ENCODE measurements around the gene NQO2.
"Not testable (repeated sequence)": the region's sequence is repeated elsewhere in the genome, so short reads cannot be mapped to it uniquely, and the experiment has no call there.

NQO2 gene

GRCh38 chr6:3011592-3011991 lies 11.9 kb downstream of the NQO2 start:
- in situ Hi-C loops (cut with HindIII; ENCODE audit: low sequenced_read_pairs), result no loop called here

GRCh38 chr6:3013486-3013885 lies 13.8 kb downstream of the NQO2 start:
- in situ Hi-C loops (cut with HindIII; ENCODE audit: low sequenced_read_pairs), result no loop called here

GRCh38 chr6:3013901-3014674 lies 14.4 kb downstream of the NQO2 start:
- in situ Hi-C loops (cut with HindIII; ENCODE audit: low sequenced_read_pairs), result no loop called here

GRCh38 chr6:3014675-3015066 lies 15.0 kb downstream of the NQO2 start:
- in situ Hi-C loops (cut with HindIII; ENCODE audit: low sequenced_read_pairs), result no loop called here

- in situ Hi-C loops (cut with HindIII; ENCODE audit: low sequenced_read_pairs), result no loop called here
Measured at GRCh38 chr6:3015144-3015543, 15.4 kb downstream of the NQO2 start.

- in situ Hi-C loops (cut with HindIII; ENCODE audit: low sequenced_read_pairs), result no loop called here
Measured at GRCh38 chr6:3016473-3017280, 17.0 kb downstream of the NQO2 start.

- in situ Hi-C loops (cut with HindIII; ENCODE audit: low sequenced_read_pairs), result no loop called here
Measured at GRCh38 chr6:3017304-3017703, 17.6 kb downstream of the NQO2 start.

GRCh38 chr6:3019065-3019464 lies 19.4 kb downstream of the NQO2 start:
- in situ Hi-C loops (cut with HindIII; ENCODE audit: low sequenced_read_pairs), result no loop called here

GRCh38 chr6:3019749-3020320 lies 20.1 kb downstream of the NQO2 start:
- in situ Hi-C loops (cut with HindIII; ENCODE audit: low sequenced_read_pairs), result no loop called here

- in situ Hi-C loops (cut with HindIII; ENCODE audit: low sequenced_read_pairs), result not testable (repeated sequence)
Measured at GRCh38 chr6:3020976-3021598, 21.4 kb downstream of the NQO2 start.

- in situ Hi-C loops (cut with HindIII; ENCODE audit: low sequenced_read_pairs), result no loop called here
Measured at GRCh38 chr6:3022765-3023662, 23.3 kb downstream of the NQO2 start.

GRCh38 chr6:3023663-3024483 lies 24.2 kb downstream of the NQO2 start:
- in situ Hi-C loops (cut with HindIII; ENCODE audit: low sequenced_read_pairs), result no loop called here

- in situ Hi-C loops (cut with HindIII; ENCODE audit: low sequenced_read_pairs), result no loop called here
Measured at GRCh38 chr6:3026791-3027626, 27.3 kb downstream of the NQO2 start.

- in situ Hi-C loops (cut with HindIII; ENCODE audit: low sequenced_read_pairs), result not testable (repeated sequence)
Measured at GRCh38 chr6:3028156-3028555, 28.5 kb downstream of the NQO2 start.

GRCh38 chr6:3031857-3032640 lies 32.4 kb downstream of the NQO2 start:
- in situ Hi-C loops (cut with HindIII; ENCODE audit: low sequenced_read_pairs), result no loop called here

- in situ Hi-C loops (cut with HindIII; ENCODE audit: low sequenced_read_pairs), result no loop called here
Measured at GRCh38 chr6:3032986-3033385, 33.3 kb downstream of the NQO2 start.

- in situ Hi-C loops (cut with HindIII; ENCODE audit: low sequenced_read_pairs), result no loop called here
Measured at GRCh38 chr6:3033652-3034051, 34.0 kb downstream of the NQO2 start.

GRCh38 chr6:3035397-3035796 lies 35.7 kb downstream of the NQO2 start:
- in situ Hi-C loops (cut with HindIII; ENCODE audit: low sequenced_read_pairs), result no loop called here
